Measurements from ENCODE around the gene RASSF1.

Gene RASSF1

DNA sequence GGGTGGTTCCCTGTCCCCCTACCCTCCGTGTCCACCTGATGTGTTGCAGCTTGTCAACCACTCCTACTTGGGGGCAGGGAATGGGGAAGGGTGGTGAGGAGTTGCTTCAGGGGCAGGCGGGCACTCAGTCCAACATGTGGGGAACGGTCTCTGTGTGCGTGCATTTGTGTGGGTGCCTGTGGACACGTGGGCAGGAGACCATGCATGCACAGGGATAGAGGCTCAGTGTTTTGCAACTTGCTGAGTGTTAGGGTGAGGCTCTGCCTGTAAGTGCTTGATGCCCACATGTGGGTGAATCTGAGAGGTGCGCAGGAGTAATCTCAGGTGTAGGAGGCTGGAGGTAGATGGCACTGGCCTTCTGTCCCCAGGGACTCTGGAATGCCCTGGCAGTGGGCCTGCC lies 43.1 kb upstream of the RASSF1 start:
- H3K4me3 Mint-ChIP-seq, result no peak overlapping the region
- no peaks in the 10 kb centered on the region for H3K36me3 Mint-ChIP-seq (ENCODE audit: low read depth)
- H3K27me3 Mint-ChIP-seq (ENCODE audit: low read depth), result peaks cover 3% of the 10 kb centered on the region
- peak overlapping the region; percentile 67 to 88 (median 75) for H3K27ac Mint-ChIP-seq
- H3K4me1 Mint-ChIP-seq, result peaks cover 42% of the 10 kb centered on the region
- H3K9me3 Mint-ChIP-seq, result no peaks in the 10 kb centered on the region
- no peak for TF ChIP-seq CTCF (IDR thresholded peaks at IDR 0.05; ENCODE audit: unreplicated experiment in 3 of 3)

- Mint-ChIP-seq H3K27me3 (ENCODE audit: low read depth) (peaks cover 3% of the 10 kb centered on the region), H3K36me3 (ENCODE audit: low read depth) (no peaks in the 10 kb centered on the region), H3K27ac (peak overlapping the region; percentile 87 to 97 (median 89)), H3K9me3 (no peaks in the 10 kb centered on the region), H3K4me3 (peak overlapping the region in 1 of 3 experiments; percentile 38), H3K4me1 (peaks cover 42% of the 10 kb centered on the region)
- TF ChIP-seq CTCF (IDR thresholded peaks at IDR 0.05; ENCODE audit: unreplicated experiment in 3 of 3), result no peak
These were observed 42.1 kb upstream of the RASSF1 start for GRCh38 chr3:50382722-50383121.

DNA sequence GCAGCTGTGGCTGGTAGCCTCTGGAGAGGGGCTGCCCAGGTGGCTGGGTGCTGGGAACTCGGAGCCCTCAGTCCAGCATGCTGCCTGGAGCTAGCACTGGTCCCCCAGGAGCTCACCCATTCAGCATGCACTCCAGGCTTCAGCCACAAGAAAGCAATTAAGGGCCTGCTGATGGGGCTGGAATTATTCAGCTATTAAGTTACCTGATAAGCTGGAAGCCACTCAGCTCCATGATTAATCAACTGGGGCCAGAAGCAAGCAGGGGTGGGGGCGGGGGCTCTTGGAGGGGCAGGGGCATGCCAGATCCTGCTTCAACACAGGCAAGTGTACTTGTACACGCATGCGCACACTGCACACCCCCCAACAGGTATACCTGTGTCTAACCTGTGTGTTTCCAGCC lies 40.7 kb upstream of the RASSF1 start:
- TF ChIP-seq CTCF (IDR thresholded peaks at IDR 0.05; ENCODE audit: unreplicated experiment in 3 of 3), result no peak
- peaks cover 49% of the 10 kb centered on the region for H3K4me1 Mint-ChIP-seq
- no peaks in the 10 kb centered on the region for H3K9me3 Mint-ChIP-seq
- H3K36me3 Mint-ChIP-seq (ENCODE audit: low read depth), result no peaks in the 10 kb centered on the region
- peak overlapping the region in 1 of 3 experiments; percentile 16 for H3K4me3 Mint-ChIP-seq
- H3K27ac Mint-ChIP-seq, result peak overlapping the region; percentile 87 to 97 (median 89)
- H3K27me3 Mint-ChIP-seq (ENCODE audit: low read depth), result peaks cover 6% of the 10 kb centered on the region

- no peak for TF ChIP-seq CTCF (IDR thresholded peaks at IDR 0.05; ENCODE audit: unreplicated experiment in 3 of 3)
- Mint-ChIP-seq H3K36me3 (ENCODE audit: low read depth) (no peaks in the 10 kb centered on the region), H3K4me3 (peak overlapping the region in 1 of 3 experiments; percentile 21), H3K9me3 (no peaks in the 10 kb centered on the region), H3K4me1 (peaks cover 43% of the 10 kb centered on the region), H3K27me3 (ENCODE audit: low read depth) (peaks cover 8% of the 10 kb centered on the region), H3K27ac (peak overlapping the region; percentile 87 to 97 (median 89))
These were observed 39.9 kb upstream of the RASSF1 start for GRCh38 chr3:50380405-50381085.

- no peak for TF ChIP-seq CTCF (IDR thresholded peaks at IDR 0.05; ENCODE audit: unreplicated experiment in 3 of 3)
- H3K36me3 Mint-ChIP-seq (ENCODE audit: low read depth), result no peaks in the 10 kb centered on the region
- H3K4me3 Mint-ChIP-seq, result no peak overlapping the region
- H3K27ac Mint-ChIP-seq, result peak overlapping the region in 2 of 3 experiments; percentile 7 to 26
- H3K27me3 Mint-ChIP-seq (ENCODE audit: low read depth), result peaks cover 8% of the 10 kb centered on the region
- no peaks in the 10 kb centered on the region for H3K9me3 Mint-ChIP-seq
- peaks cover 38% of the 10 kb centered on the region for H3K4me1 Mint-ChIP-seq
These were observed 38.1 kb upstream of the RASSF1 start for GRCh38 chr3:50378757-50379156.

DNA sequence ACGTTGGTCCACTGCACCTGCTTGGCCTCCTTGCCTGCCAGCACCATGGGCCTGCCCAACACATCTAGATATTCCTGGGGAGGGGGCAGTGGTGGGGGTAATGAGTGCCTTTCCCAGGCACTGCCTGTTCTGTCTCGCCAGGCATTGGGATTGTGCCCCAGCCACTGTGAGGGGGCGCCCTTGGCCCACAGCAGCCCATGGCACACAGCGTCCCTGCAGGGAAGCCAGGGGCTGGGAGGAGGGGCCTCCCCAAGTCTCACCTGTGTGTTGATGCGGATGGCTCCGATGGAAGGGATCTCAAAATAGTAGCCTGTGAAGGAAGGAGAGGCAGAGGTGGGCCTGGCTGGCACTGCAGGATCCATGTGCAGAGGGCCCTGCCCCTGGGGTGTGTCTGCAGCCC lies 37.4 kb upstream of the RASSF1 start:
- no peak for TF ChIP-seq CTCF (IDR thresholded peaks at IDR 0.05; ENCODE audit: unreplicated experiment in 3 of 3)
- H3K9me3 Mint-ChIP-seq, result no peaks in the 10 kb centered on the region
- H3K4me1 Mint-ChIP-seq, result peaks cover 35% of the 10 kb centered on the region
- no peak overlapping the region for H3K4me3 Mint-ChIP-seq
- no peaks in the 10 kb centered on the region for H3K36me3 Mint-ChIP-seq (ENCODE audit: low read depth)
- no peak overlapping the region for H3K27ac Mint-ChIP-seq
- H3K27me3 Mint-ChIP-seq (ENCODE audit: low read depth), result peaks cover 8% of the 10 kb centered on the region
